ENCODE data around the gene NUMB.

NUMB gene

GRCh38 chr14:73255693-73256225 lies 202.6 kb downstream of the NUMB start:
- no peak for FAIRE-seq

- no peak for FAIRE-seq
These were observed 203.3 kb downstream of the NUMB start for GRCh38 chr14:73255005-73255400.

DNA sequence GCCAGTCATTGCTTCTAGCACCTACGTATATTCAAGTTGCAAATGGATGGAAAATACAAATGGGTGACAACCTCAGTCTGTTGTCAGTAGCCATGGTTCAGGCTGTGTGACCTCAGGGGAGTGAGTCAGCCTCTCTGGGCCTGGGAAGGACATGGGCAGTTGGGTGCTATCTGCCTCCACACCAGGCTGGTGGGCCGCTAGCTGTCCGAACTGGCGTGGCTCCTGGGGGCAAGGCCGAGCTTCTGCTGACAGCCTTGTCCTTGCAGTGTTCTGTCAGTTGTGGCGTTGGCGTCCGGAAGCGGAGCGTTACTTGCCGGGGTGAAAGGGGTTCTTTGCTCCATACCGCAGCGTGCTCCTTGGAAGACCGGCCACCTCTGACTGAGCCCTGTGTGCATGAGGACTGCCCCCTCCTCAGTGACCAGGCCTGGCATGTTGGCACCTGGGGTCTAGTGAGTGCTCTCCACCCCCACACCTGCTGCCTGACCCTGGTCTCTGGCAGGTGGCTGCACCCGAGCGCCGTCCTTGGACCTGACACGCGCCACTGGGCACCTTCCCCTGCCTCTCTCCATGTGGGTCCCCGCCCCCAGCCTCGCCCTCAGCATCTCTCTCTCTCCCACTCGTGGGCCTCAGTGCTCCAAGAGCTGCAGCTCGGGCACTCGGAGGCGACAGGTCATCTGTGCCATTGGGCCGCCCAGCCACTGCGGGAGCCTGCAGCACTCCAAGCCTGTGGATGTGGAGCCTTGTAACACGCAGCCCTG lies 203.9 kb downstream of the NUMB start:
- no peak for FAIRE-seq

DNA sequence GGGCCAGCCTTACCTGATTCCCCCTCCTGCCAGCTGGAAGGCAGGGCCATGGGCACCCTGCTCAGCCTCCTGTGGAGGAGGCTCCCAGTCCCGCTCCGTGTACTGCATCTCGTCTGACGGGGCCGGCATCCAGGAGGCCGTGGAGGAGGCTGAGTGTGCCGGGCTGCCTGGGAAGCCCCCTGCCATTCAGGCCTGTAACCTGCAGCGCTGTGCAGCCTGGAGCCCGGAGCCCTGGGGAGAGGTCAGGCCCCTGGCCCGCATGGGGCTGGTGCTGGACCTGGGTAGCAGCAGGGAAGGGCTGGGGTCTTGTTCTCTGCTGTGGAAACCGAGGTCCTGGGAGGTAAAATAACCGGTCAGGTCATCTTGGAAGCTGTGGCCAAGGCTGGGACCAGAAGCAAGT lies 204.6 kb downstream of the NUMB start:
- FAIRE-seq = no peak

- no peak for FAIRE-seq
These were observed 205.1 kb downstream of the NUMB start for GRCh38 chr14:73253323-73253610.

DNA sequence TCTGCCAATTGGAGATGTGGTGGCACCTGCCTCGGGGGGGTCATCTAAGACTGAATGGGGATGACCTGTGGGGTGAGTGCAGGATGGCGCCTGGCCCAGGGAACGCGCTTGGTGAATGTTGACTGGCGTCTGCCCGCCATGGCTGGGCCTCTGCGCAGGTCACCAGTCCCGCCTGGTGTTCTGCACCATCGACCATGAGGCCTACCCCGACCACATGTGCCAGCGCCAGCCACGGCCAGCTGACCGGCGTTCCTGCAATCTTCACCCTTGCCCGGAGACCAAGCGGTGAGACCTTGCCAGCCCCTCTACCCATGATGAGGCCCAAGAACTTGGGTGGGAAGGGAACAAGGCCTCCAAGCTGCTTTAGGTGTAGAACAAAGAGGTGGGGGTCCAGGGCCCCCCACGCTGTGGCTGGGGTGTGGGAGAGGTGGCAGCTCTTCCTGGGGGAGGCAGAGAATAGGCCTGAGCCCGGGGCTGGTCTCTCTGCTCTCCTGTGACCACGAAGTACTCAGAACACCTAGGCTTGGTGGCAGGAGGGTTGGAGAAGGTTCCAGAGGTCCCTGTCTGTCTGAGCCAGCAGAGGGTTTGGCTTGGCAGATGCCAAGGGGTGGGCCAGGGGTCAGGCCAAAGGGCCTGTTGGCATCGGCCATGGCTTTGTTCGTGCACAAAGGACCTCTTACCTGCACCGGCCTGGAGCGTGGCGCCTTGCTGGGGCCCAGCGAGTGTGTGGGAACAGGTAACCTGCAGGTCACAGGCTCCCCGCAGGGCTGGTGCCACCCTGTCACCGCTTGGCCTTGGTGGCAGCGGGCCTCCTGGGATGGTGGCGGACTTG lies 205.6 kb downstream of the NUMB start:
- no peak for FAIRE-seq

GRCh38 chr14:73251516-73252215 lies 206.7 kb downstream of the NUMB start:
- no peak for FAIRE-seq

- FAIRE-seq = no peak
These were observed 207.4 kb downstream of the NUMB start for GRCh38 chr14:73250781-73251500.

DNA sequence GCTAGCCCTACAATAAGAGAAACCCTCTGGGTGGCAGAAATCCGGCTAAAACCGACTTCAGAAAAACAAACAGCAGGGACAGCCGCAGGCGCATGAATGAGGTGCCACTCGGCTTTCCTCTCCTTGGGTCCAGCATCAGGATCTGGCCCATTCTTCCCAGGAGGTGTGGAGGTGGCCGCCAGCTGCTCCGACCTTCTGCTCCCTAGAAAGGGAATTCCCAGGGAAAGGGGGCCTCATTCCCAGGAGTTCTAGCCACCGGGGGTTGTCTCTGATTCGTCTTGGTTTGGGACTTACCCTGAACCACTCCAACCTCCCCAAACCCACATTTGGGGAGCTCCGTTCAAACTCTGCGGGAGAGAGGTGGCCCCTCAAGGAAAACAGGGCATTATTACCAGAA lies 208.0 kb downstream of the NUMB start:
- no peak for FAIRE-seq

DNA sequence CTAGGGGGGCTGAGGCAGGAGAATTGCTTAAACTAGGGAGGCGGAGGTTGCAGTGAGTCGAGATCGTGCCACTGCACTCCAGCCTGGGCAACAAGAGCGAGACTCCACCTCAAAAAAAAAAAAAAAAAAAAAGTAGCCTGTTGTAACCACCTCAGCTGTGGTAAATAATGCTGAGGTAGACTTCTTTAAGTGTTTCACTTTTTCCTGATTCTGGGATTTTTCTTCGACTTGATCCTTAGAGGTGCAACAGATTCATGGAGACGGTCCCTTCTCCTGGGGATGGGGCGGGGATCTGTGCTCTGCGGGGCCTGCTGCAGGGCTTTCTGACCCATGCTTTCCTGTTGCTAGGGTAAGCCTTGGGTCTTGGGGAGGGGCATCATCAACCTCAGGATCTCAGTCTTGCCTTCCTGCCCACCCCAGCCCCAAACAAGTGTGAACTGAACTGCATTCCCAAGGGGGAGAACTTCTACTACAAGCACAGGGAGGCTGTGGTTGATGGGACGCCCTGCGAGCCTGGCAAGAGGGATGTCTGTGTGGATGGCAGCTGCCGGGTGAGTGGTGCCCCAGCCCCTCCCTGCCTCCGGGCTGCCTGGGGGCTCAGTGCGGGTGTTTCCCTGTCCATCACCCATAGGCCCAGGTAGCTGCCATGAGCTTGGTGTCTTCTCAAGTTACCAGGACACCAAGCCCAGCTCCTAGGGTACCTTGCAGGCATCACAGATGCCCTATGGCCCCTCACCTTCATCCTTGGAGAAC lies 208.6 kb downstream of the NUMB start:
- FAIRE-seq = no peak

GRCh38 chr14:73249108-73249507 lies 209.2 kb downstream of the NUMB start:
- FAIRE-seq = no peak

DNA sequence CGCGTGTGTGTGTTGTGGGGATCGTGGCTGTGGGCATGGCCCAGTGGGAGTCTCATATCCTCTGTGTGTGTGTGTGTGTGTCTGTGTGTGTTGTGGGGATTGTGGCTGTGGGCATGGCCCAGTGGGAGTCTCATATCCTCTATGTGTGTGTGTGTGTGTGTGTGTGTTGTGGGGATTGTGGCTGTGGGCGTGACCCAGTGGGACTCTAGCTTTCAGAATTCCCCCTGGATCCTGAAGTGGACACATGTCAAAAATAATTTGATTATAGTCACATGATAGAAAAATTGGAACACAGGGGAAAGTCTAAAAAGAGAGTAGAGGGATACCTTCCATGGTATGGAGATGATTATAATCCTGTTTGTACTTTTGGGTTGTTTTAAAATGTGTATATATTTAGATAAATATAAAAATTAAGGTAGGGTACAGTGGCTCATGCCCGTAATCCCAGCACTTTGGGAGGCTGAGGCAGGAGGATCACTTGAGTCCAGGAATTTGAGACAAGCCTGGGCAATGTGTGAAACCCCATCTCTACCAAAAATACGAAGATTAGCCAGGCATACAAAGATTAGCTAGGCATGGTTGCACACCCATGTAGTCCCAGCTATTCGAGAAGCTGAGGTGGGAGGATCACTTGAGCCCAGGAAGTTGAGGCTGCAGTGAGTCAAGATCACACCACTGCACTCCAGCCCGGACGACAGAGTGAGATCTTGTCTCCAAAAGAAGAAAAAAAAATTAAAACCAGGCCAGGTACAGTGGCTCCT lies 210.1 kb downstream of the NUMB start:
- no peak for FAIRE-seq

- FAIRE-seq = no peak
These were observed 211.8 kb downstream of the NUMB start for GRCh38 chr14:73246387-73247150.

DNA sequence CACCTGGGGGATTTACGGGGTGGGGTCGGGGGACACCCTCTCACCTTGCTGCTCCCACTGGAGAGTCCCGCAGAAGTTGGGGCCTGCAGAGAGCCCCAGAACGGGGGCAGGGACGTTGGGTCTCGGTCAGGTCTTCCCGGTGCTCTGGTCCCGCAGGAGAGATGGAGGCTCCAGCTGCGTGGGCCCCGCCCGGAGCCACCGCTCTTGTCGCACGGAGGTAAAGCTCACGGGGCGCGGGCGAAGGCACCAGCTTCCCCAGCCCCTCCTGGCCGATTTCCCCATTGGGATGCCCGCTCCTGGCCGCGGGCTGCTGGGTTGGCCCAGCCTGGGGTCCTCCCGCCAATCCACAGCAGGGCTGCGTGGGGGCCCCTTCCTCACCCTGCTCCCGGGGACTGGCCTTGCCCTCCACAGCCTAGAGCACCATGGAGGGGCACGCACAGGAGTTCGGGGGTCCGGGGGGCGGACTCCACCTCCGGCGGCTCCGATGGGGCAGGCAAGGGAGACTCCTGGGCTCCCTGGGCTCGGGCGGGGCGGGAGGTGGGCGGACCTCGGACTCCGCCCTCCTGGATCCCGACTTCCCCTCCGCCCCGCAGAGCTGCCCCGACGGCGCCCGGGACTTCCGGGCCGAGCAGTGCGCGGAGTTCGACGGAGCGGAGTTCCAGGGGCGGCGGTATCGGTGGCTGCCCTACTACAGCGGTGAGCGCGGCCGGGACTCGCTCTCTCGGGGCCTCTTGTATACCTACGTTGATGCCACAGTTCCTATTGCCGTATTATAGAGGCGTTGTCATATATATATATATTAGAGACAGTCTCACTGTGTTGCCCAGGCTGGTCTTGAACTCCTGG lies 212.6 kb downstream of the NUMB start:
- no peak for FAIRE-seq

DNA sequence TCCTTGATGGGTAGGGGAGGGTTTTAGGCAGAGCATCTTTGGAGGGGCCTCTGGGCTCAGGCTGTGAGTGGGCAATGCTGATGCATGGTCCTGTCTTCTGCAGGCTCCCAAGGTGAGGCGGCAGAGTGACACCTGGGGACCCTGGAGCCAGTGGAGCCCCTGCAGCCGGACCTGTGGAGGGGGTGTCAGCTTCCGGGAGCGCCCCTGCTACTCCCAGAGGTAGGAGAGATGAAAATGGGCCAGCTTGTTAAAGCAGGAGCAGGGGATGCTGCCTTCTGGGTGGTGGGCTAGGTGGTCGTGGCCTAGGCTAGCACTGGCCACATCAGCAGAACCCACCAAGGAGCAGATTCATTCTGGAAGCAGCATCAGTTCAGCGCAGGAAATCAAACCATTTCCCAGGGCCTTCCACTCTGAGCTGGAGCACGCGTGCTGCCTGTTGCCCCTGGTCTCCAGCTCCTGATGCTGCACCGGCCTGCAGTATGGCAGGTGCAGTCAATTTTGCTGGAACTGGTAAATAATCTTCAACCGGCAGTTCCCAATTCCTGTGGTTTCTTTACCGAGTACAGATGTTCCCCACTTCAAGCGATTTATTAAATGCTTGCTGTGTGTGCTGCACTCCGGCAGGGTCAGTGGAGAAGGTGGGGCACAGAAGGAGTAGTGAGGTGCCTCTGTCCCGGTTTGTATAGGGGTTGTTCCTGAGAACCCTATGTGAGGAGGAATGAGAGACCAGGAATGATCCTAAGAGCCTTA lies 213.6 kb downstream of the NUMB start:
- no peak for FAIRE-seq

- FAIRE-seq = no peak
These were observed 214.6 kb downstream of the NUMB start for GRCh38 chr14:73243748-73244147.

DNA sequence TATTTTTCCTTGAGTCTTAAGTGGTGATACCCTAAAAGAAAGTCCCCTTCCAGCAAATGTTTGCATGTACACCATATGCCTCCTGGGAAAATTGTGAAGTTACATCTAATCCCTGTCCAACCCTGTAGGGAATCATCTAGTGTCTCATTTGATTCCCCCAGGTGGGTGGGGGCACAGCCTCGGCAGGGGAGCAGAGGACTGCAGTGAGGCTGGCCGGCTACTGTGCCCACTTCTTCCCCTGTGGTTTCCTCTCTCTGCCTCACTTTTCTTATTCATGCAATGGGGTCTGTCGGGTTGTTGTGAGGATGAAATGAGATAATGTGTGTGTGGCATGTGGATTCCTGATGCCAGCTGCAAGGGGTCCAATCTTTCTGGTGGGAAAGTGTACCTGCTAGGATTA lies 215.0 kb downstream of the NUMB start:
- no peak for FAIRE-seq

GRCh38 chr14:73242357-73242901 lies 215.9 kb downstream of the NUMB start:
- FAIRE-seq = no peak

Data from A204.1 (cell line).